ENCODE data around the gene DHX29.

DHX29 gene, protein sequence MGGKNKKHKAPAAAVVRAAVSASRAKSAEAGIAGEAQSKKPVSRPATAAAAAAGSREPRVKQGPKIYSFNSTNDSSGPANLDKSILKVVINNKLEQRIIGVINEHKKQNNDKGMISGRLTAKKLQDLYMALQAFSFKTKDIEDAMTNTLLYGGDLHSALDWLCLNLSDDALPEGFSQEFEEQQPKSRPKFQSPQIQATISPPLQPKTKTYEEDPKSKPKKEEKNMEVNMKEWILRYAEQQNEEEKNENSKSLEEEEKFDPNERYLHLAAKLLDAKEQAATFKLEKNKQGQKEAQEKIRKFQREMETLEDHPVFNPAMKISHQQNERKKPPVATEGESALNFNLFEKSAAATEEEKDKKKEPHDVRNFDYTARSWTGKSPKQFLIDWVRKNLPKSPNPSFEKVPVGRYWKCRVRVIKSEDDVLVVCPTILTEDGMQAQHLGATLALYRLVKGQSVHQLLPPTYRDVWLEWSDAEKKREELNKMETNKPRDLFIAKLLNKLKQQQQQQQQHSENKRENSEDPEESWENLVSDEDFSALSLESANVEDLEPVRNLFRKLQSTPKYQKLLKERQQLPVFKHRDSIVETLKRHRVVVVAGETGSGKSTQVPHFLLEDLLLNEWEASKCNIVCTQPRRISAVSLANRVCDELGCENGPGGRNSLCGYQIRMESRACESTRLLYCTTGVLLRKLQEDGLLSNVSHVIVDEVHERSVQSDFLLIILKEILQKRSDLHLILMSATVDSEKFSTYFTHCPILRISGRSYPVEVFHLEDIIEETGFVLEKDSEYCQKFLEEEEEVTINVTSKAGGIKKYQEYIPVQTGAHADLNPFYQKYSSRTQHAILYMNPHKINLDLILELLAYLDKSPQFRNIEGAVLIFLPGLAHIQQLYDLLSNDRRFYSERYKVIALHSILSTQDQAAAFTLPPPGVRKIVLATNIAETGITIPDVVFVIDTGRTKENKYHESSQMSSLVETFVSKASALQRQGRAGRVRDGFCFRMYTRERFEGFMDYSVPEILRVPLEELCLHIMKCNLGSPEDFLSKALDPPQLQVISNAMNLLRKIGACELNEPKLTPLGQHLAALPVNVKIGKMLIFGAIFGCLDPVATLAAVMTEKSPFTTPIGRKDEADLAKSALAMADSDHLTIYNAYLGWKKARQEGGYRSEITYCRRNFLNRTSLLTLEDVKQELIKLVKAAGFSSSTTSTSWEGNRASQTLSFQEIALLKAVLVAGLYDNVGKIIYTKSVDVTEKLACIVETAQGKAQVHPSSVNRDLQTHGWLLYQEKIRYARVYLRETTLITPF (N-terminal part only)

GRCh38 chr5:55307383-55308253 lies at the start of gene DHX29, which contains the start of gene MTREX:
Gene DHX29 (minus strand): TSS chr5:55307694. CDS start chr5:55307573, 121 bp downstream.
Gene MTREX (plus strand): TSS chr5:55307989. CDS start chr5:55308014, 25 bp downstream.
- POLR2A ChIA-PET (ENCODE audit: low non-redundant PET) = interaction anchor here (0.6 to 1.8 kb wide), 5 partner anchors 9 to 80 kb away, joined by 3 to 5 read pairs (median 3); no protein-coding TSS in a partner anchor

GRCh38 chr5:55356896-55357295 lies 49.4 kb upstream of the DHX29 start:
- ChIA-PET CTCF (interaction anchor here (0.6 kb wide), 2 partner anchors 515 to 537 kb away, joined by 3 read pairs; no protein-coding TSS in a partner anchor), POLR2A (ENCODE audit: low non-redundant PET) (no interaction called here)
- no peak for DNase-seq (ENCODE audit: low spot score)

More at GRCh38 chr5:55307383-55308253, at the start of gene DHX29, which contains the start of gene MTREX:
- CTCF ChIA-PET = interaction anchor here (0.7 kb wide), 2 partner anchors 8 to 82 kb away, joined by 3 to 4 read pairs; no protein-coding TSS in a partner anchor
- TF ChIP-seq, protein P1, sequence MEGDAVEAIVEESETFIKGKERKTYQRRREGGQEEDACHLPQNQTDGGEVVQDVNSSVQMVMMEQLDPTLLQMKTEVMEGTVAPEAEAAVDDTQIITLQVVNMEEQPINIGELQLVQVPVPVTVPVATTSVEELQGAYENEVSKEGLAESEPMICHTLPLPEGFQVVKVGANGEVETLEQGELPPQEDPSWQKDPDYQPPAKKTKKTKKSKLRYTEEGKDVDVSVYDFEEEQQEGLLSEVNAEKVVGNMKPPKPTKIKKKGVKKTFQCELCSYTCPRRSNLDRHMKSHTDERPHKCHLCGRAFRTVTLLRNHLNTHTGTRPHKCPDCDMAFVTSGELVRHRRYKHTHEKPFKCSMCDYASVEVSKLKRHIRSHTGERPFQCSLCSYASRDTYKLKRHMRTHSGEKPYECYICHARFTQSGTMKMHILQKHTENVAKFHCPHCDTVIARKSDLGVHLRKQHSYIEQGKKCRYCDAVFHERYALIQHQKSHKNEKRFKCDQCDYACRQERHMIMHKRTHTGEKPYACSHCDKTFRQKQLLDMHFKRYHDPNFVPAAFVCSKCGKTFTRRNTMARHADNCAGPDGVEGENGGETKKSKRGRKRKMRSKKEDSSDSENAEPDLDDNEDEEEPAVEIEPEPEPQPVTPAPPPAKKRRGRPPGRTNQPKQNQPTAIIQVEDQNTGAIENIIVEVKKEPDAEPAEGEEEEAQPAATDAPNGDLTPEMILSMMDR (conservative IDR thresholded peaks at IDR 0.05; ENCODE audit: low read depth) = no peak
- DNase-seq (ENCODE audit: low spot score) = peak; percentile 93
- peak within 1 kb of the TSS; percentile 98 for H3K27ac ChIP-seq

DNA sequence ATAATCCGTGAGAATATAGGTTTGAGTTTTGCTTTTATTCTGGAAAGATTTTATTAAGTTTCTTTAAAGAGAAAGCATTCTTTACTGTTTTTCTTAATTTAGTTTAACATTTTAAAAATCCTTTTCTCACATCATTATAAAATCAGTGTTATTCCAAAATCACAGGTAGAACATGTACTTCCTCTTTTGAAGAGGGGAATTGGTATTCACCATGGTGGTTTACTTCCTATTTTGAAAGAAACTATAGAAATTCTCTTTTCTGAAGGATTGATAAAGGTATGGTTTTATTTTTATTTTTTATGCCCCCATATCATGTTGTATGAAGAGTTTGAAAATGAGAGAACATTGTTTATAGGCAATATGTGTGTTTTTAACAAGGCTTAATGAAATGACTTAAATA lies 43.3 kb upstream of the DHX29 start:
- TF ChIP-seq, protein P1 (conservative IDR thresholded peaks at IDR 0.05; ENCODE audit: low read depth) = no peak
- ChIA-PET POLR2A (ENCODE audit: low non-redundant PET) (no interaction called here), CTCF (no interaction called here)
- no peak overlapping the region for H3K27ac ChIP-seq
- no peak for DNase-seq (ENCODE audit: low spot score)

More at GRCh38 chr5:55356896-55357295, 49.4 kb upstream of the DHX29 start:
- TF ChIP-seq, protein P1 (conservative IDR thresholded peaks at IDR 0.05; ENCODE audit: low read depth) = no peak
- no peak overlapping the region for H3K27ac ChIP-seq

GRCh38 chr5:55347786-55348185 lies 40.3 kb upstream of the DHX29 start:
- no peak overlapping the region for H3K27ac ChIP-seq
- no peak for DNase-seq (ENCODE audit: low spot score)
- TF ChIP-seq, protein P1 (conservative IDR thresholded peaks at IDR 0.05; ENCODE audit: low read depth) = no peak
- CTCF ChIA-PET = no interaction called here
- POLR2A ChIA-PET (ENCODE audit: low non-redundant PET) = no interaction called here

DNA sequence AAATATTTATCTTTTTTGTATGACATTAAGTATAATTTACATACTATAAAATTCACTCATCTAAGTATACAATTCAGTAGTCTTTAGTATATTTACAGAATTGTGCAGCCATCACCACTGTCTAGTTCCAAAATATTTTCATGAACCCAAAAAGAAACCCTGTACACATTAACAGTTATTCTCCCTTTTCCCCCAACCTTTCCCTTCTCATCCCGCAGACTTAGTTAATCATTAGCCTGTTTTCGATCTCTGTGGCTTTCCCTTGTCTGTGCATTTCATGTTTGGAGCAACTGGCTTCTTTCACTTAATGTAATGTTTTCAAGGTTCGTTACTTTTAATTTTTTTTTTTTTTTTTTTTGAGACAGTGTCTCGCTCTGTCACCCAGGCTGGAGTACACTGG lies 37.8 kb upstream of the DHX29 start:
- ChIA-PET POLR2A (ENCODE audit: low non-redundant PET) (no interaction called here), CTCF (interaction anchor here (0.5 to 0.7 kb wide), 2 partner anchors 18 to 41 kb away, joined by 3 to 4 read pairs; no protein-coding TSS in a partner anchor)
- TF ChIP-seq, protein P1 (conservative IDR thresholded peaks at IDR 0.05; ENCODE audit: low read depth) = no peak
- no peak overlapping the region for H3K27ac ChIP-seq
- DNase-seq (ENCODE audit: low spot score) = no peak
